Thyroid gland (tissue), 4 donors: ENCODE data around the gene ZNRF4.

Source experiments
- CTCF ChIP-seq, 6 experiments: fragments of 200-600 bp in 3 of 6; fragments of 450-650 bp in 3 of 6; sonication (generic) in 3 of 6; IDR thresholded peaks; one replicate each; pipeline ENCODE4 v1.5.1; 2016 to 2019; ENCODE audit warnings: antibody characterized with exemption in 6 of 6, mild to moderate bottlenecking in 2 of 6, inconsistent platforms in 1 of 6, moderate library complexity in 1 of 6
- POLR2A ChIP-seq, 2 donors: fragments of 450-650 bp; IDR thresholded peaks; one replicate each; pipeline ENCODE4 v1.6.1; 2017; ENCODE audit warnings: antibody characterized with exemption in 2 of 2, mild to moderate bottlenecking in 2 of 2, moderate library complexity in 1 of 2

DNA sequence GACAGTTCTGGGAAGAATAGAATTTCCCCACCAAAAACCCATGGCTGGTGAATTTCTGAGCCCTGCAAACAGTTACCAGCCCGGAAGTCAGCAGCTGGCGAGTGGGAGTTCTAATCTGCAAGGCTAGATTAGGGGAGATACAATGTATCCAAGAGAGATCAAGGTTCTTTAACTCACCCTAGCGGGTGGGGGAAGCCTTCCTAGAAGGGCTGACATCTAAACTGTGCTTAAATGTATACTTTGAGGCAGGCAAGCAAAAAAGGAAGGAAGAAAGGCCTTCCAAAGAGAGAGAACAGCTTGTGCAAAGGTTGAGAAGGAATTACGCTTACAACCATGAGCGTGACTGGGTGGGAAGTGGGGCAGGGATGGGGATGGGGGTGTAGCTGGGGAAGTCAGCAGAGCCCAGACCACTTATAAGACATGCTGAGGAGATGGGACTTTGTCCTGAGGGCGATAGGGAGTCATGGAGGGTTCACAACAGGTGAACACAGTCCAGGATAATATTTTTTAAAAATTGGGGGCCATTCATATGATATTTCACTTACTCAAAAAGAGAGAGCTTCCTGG is 20.8 kb upstream of the ZNRF4 start:
- no peak for TF ChIP-seq POLR2A (IDR thresholded peaks at IDR 0.05)
- no peak for TF ChIP-seq CTCF (IDR thresholded peaks at IDR 0.05)
